Astrocyte (in vitro differentiated cells and primary cell): ENCODE results near the gene TFF3. TPM values are rescaled to one million over a fixed set of nuclear protein-coding genes. Genes with fewer than 3 reads are reported as not detected.

Experiments
- DNase-seq: peaks from one replicate; pipeline ENCODE4 v3.0.0-alpha.2; 2010; ENCODE audit warnings: low read depth
- FAIRE-seq: peaks from 2 replicates; lab custom pipeline; 2011; peaks lifted over from hg19 to GRCh38; lab: Jason Lieb, UNC
- H2AFZ ChIP-seq: 2 replicates; pipeline ENCODE4 v1.6.0; 2012; ENCODE audit warnings: low read depth, low read length, inconsistent platforms
- H3K27ac ChIP-seq: 2 replicates; pipeline ENCODE4 v1.5.1; 2011; ENCODE audit warnings: low read depth, low read length, inconsistent platforms
- H3K27me3 ChIP-seq: 2 replicates; pipeline ENCODE4 v1.6.0; 2011; ENCODE audit warnings: low read length, inconsistent platforms; ENCODE audit not compliant: insufficient read depth
- H3K36me3 ChIP-seq: 2 replicates; pipeline ENCODE4 v1.5.1; 2011; ENCODE audit warnings: low read length, inconsistent platforms; ENCODE audit not compliant: insufficient read depth
- H3K4me1 ChIP-seq: 2 replicates; pipeline ENCODE4 v1.5.1; 2011; ENCODE audit warnings: low read length, inconsistent platforms; ENCODE audit not compliant: insufficient read depth
- H3K4me2 ChIP-seq: 2 replicates; pipeline ENCODE4 v1.6.0; 2012; ENCODE audit warnings: low read length, inconsistent platforms
- H3K4me3 ChIP-seq: 2 replicates; pipeline ENCODE4 v1.5.1; 2011; ENCODE audit warnings: low read depth, mild to moderate bottlenecking, low read length, inconsistent platforms; ENCODE audit not compliant: insufficient read depth
- H3K79me2 ChIP-seq: 2 replicates; pipeline ENCODE4 v1.6.0; 2012; ENCODE audit warnings: mild to moderate bottlenecking, low read length, inconsistent platforms; ENCODE audit not compliant: insufficient read depth
- H3K9ac ChIP-seq: 2 replicates; pipeline ENCODE4 v1.6.0; 2012; ENCODE audit warnings: mild to moderate bottlenecking, low read length, inconsistent platforms
- H3K9me3 ChIP-seq: 2 replicates; pipeline ENCODE4 v1.5.1; 2012; ENCODE audit warnings: low read depth, mild to moderate bottlenecking, low read length, inconsistent platforms; ENCODE audit not compliant: insufficient read depth
- H4K20me1 ChIP-seq: 2 replicates; pipeline ENCODE4 v1.6.0; 2012; ENCODE audit warnings: low read length, inconsistent platforms; ENCODE audit not compliant: insufficient read depth
- H3K27ac Mint-ChIP-seq: one replicate; pipeline ENCODE4 v1.8.0; 2021; ENCODE audit warnings: mild to moderate bottlenecking, mixed read lengths; ENCODE audit not compliant: unreplicated experiment
- H3K27me3 Mint-ChIP-seq: one replicate; pipeline ENCODE4 v1.8.0; 2021; ENCODE audit warnings: low read depth, mixed read lengths; ENCODE audit not compliant: unreplicated experiment
- H3K36me3 Mint-ChIP-seq: one replicate; pipeline ENCODE4 v1.8.0; 2021; ENCODE audit warnings: low read depth, mixed read lengths; ENCODE audit not compliant: unreplicated experiment
- H3K4me1 Mint-ChIP-seq: one replicate; pipeline ENCODE4 v1.8.0; 2021; ENCODE audit warnings: low read depth, mixed read lengths; ENCODE audit not compliant: unreplicated experiment
- H3K4me3 Mint-ChIP-seq: one replicate; pipeline ENCODE4 v1.8.0; 2021; ENCODE audit warnings: mild to moderate bottlenecking, moderate library complexity, mixed read lengths; ENCODE audit not compliant: unreplicated experiment
- H3K9me3 Mint-ChIP-seq: one replicate; pipeline ENCODE4 v1.8.0; 2021; ENCODE audit warnings: mild to moderate bottlenecking, mixed read lengths; ENCODE audit not compliant: unreplicated experiment
- CTCF ChIP-seq: IDR thresholded peaks from 2 replicates; pipeline ENCODE4 v1.5.1; 2011; ENCODE audit warnings: low read depth, mild to moderate bottlenecking, inconsistent platforms, low read length, moderate library complexity; ENCODE audit not compliant: insufficient read depth
- EZH2 ChIP-seq: IDR thresholded peaks from 2 replicates; pipeline ENCODE4 v1.6.1; 2012; ENCODE audit warnings: mild to moderate bottlenecking, low read length, inconsistent platforms; ENCODE audit not compliant: insufficient read depth
- total RNA-seq: library from RNA; stranded (reverse); gene quantifications from 2 replicates; pipeline ENCODE4 v1.2.1, GENCODE V29; 2021

TFF3 gene
- total RNA-seq, 1 donor from 2014 or later: not detected

- Histone ChIP-seq H3K9me3 (no peaks in the 10 kb centered on the region), H2AFZ (no peak overlapping the region), H3K27ac (no peak overlapping the region), H3K4me2 (no peak overlapping the region), H3K9ac (no peak overlapping the region), H3K27me3 (peaks cover 18% of the 10 kb centered on the region), H3K36me3 (no peaks in the 10 kb centered on the region), H4K20me1 (no peaks in the 10 kb centered on the region), H3K79me2 (no peaks in the 10 kb centered on the region), H3K4me3 (no peak overlapping the region), H3K4me1 (peaks cover 5% of the 10 kb centered on the region)
- Mint-ChIP-seq H3K4me1 (peaks cover 5% of the 10 kb centered on the region), H3K27ac (no peak overlapping the region), H3K27me3 (peaks cover 7% of the 10 kb centered on the region), H3K36me3 (no peaks in the 10 kb centered on the region), H3K9me3 (no peaks in the 10 kb centered on the region), H3K4me3 (no peak overlapping the region)
- DNase-seq: no peak
- TF ChIP-seq CTCF: no peak
- no peak for TF ChIP-seq EZH2
- no peak for FAIRE-seq
Observed at GRCh38 chr21:42340187-42341050, 25.2 kb upstream of the TFF3 start.

GRCh38 chr21:42338729-42339715, 23.8 kb upstream of the TFF3 start:
- TF ChIP-seq EZH2: no peak
- no peak for TF ChIP-seq CTCF
- Histone ChIP-seq H3K36me3 (no peaks in the 10 kb centered on the region), H2AFZ (no peak overlapping the region), H3K79me2 (no peaks in the 10 kb centered on the region), H3K4me1 (peaks cover 5% of the 10 kb centered on the region), H3K9me3 (no peaks in the 10 kb centered on the region), H3K9ac (no peak overlapping the region), H3K4me3 (no peak overlapping the region), H4K20me1 (no peaks in the 10 kb centered on the region), H3K27ac (no peak overlapping the region), H3K4me2 (no peak overlapping the region), H3K27me3 (peaks cover 20% of the 10 kb centered on the region)
- Mint-ChIP-seq H3K36me3 (no peaks in the 10 kb centered on the region), H3K27me3 (peaks cover 7% of the 10 kb centered on the region), H3K27ac (no peak overlapping the region), H3K4me1 (peaks cover 5% of the 10 kb centered on the region), H3K9me3 (no peaks in the 10 kb centered on the region), H3K4me3 (no peak overlapping the region)
- no peak for FAIRE-seq
- DNase-seq: no peak
